OCI-LY7 (cell line): ENCODE results near the gene AFF3.

Experiments used
- EZH2phosphoT487 ChIP-seq: fragments of 200-600 bp; sonication (generic); IDR thresholded peaks from 2 replicates; pipeline ENCODE4 v1.6.1; 2018; ENCODE audit warnings: low read depth, borderline replicate concordance, mild to moderate bottlenecking, mixed run types, antibody characterized with exemption, low read length, moderate library complexity, mixed read lengths
- TF ChIP-seq, protein P1 (sequence below): fragments of 200-600 bp; sonication (generic); conservative IDR thresholded peaks from 2 replicates; pipeline ENCODE4 v1.5.1; 2014; ENCODE audit warnings: mild to moderate bottlenecking, antibody characterized with exemption, low read length, moderate library complexity, mixed read lengths

GRCh38 chr2:99852956-99853355, 289.4 kb downstream of the AFF3 start:
- TF ChIP-seq, protein P1, sequence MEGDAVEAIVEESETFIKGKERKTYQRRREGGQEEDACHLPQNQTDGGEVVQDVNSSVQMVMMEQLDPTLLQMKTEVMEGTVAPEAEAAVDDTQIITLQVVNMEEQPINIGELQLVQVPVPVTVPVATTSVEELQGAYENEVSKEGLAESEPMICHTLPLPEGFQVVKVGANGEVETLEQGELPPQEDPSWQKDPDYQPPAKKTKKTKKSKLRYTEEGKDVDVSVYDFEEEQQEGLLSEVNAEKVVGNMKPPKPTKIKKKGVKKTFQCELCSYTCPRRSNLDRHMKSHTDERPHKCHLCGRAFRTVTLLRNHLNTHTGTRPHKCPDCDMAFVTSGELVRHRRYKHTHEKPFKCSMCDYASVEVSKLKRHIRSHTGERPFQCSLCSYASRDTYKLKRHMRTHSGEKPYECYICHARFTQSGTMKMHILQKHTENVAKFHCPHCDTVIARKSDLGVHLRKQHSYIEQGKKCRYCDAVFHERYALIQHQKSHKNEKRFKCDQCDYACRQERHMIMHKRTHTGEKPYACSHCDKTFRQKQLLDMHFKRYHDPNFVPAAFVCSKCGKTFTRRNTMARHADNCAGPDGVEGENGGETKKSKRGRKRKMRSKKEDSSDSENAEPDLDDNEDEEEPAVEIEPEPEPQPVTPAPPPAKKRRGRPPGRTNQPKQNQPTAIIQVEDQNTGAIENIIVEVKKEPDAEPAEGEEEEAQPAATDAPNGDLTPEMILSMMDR: no peak
- TF ChIP-seq EZH2phosphoT487: no peak
